Measurements from ENCODE around the gene IFI27.

Gene IFI27

DNA sequence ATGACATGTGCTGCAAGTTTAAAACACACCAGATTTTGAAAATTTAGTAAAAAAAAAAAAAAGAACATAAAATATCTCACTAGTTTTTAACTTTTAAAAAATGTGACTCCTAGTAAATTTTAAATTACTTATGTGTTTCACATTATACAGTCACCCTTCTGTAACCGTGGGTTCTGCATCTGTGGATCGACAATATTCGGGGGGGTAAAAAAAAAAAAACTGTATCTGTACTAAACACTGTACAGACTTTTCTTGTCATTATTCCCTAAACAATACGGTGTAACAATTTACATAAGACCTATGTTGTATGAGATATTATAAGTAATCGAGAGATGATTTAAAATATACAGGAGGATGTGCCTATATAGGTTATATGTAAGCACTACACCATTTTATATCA lies 32.7 kb upstream of the IFI27 start:
- no peak overlapping the region for H3K4me3 ChIP-seq (ENCODE audit: low read depth, low read length)
- DNase-seq (ENCODE audit: low read depth), result no peak
- TF ChIP-seq, protein P1, sequence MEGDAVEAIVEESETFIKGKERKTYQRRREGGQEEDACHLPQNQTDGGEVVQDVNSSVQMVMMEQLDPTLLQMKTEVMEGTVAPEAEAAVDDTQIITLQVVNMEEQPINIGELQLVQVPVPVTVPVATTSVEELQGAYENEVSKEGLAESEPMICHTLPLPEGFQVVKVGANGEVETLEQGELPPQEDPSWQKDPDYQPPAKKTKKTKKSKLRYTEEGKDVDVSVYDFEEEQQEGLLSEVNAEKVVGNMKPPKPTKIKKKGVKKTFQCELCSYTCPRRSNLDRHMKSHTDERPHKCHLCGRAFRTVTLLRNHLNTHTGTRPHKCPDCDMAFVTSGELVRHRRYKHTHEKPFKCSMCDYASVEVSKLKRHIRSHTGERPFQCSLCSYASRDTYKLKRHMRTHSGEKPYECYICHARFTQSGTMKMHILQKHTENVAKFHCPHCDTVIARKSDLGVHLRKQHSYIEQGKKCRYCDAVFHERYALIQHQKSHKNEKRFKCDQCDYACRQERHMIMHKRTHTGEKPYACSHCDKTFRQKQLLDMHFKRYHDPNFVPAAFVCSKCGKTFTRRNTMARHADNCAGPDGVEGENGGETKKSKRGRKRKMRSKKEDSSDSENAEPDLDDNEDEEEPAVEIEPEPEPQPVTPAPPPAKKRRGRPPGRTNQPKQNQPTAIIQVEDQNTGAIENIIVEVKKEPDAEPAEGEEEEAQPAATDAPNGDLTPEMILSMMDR (IDR thresholded peaks at IDR 0.05; ENCODE audit: control insufficient read depth, extremely low read depth, insufficient read depth), result no peak

DNA sequence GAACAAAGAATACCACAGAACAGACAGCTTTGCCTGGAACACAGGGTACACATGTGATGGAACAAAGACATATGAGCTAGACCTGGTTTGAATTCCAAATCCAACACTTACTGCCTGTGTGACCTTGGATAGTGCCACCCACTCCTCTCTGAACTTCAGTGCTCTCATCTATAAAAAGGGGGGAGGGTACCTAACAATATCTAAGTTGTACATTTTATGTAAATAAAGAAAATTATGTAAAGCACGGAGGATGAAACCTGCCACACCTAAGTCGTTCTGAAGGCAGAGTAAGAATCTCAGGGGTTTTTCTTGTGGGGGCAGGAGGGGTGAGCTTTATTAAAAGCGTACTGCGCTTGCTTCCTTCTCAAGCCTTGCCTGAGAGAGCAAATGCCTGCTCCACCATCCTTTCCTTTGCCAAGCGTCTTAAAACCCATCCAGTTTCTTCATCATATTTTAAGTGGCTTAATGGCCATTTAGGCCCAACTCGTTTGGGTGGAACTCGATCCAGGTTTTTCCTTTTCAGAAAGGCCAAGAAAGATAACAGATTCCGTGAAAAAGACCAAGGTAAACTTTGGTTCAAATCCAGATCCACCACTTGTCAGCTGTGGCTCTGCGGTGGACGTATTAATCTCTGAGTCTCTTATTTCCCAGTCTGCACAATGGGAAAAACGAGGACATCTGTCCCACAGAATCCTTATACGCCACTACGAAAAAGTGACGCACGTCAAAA lies 30.5 kb upstream of the IFI27 start:
- TF ChIP-seq, protein P1 (IDR thresholded peaks at IDR 0.05; ENCODE audit: control insufficient read depth, extremely low read depth, insufficient read depth), result no peak
- DNase-seq (ENCODE audit: low read depth), result no peak
- peak overlapping the region; percentile 84 for H3K4me3 ChIP-seq (ENCODE audit: low read depth, low read length)

DNA sequence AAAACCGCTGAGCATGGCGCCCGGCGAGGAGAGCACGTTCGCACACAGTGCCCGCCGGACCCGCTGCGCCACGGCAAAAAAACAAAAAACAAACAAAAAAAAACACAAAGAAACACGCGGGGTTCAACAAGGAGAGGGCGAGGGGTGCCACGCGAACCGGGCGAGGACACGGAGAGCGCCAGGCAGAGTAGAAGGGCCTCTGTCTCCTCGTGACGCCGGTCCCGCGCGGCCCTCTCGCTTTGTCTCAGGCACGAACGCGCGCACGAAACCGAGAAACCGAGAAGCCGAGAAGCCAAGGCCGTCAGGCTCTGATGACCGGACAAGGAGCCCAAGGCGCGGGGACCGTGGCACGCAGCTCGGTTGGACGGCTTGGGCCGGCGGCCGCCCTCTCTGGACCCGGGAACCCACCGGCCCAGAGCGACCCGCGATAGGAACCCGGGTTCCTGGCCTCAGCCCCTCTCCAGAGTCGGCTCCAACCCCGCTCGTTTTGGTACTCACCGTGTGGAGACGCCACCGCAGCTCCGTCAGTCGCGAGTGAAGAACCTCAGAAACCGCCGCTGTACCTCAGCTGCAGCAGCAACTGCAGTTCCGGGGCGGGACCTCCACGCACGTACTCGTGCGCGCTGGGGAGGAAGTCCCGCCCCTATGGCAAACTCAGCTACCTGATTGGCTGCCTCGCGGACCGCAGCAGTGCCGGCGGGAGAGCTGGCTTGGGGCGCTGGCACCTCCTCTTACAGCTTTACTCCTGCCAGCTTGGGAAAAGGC lies 29.7 kb upstream of the IFI27 start, which contains the start of the genes DDX24 and IFI27L1:
Gene DDX24, minus strand, starts transcription at position 582 of the 765 bp plus-strand sequence. CDS start 1,460 bp downstream, outside the sequence.
Gene IFI27L1, plus strand, starts transcription at position 690 of the 765 bp plus-strand sequence. CDS start 15,628 bp downstream, outside the sequence.
- TF ChIP-seq, protein P1 (IDR thresholded peaks at IDR 0.05; ENCODE audit: control insufficient read depth, extremely low read depth, insufficient read depth), result no peak
- peak; percentile 70 for DNase-seq (ENCODE audit: low read depth)
- H3K4me3 ChIP-seq (ENCODE audit: low read depth, low read length), result peak within 1 kb of the TSS; percentile 84

DNA sequence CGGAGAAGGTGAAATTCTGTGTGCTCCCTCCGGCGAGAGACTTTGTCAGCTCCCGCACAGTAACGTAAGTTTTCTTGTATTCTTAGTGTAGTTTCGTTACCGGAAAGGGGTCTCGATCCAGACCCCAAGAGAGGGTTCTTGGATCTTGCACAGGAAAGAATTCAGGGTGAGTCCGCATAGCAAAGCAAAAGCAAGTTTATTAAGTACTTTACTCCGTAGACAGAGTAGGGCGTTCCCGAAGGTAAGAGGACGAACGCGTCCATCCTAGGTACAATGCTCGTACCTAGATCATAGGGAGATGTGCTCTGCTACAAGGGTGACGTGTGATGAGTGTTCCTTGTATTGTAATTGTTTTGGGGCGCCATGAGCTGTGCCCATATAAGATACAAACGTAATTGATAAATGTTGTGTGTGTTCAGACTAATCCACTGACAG lies 29.1 kb upstream of the IFI27 start:
- H3K4me3 ChIP-seq (ENCODE audit: low read depth, low read length), result peak overlapping the region; percentile 84
- TF ChIP-seq, protein P1 (IDR thresholded peaks at IDR 0.05; ENCODE audit: control insufficient read depth, extremely low read depth, insufficient read depth), result no peak
- DNase-seq (ENCODE audit: low read depth), result no peak

- no peak for DNase-seq (ENCODE audit: low read depth)
- no peak overlapping the region for H3K4me3 ChIP-seq (ENCODE audit: low read depth, low read length)
- TF ChIP-seq, protein P1 (IDR thresholded peaks at IDR 0.05; ENCODE audit: control insufficient read depth, extremely low read depth, insufficient read depth), result no peak
These were observed 22.6 kb upstream of the IFI27 start for GRCh38 chr14:94087891-94088290.

DNA sequence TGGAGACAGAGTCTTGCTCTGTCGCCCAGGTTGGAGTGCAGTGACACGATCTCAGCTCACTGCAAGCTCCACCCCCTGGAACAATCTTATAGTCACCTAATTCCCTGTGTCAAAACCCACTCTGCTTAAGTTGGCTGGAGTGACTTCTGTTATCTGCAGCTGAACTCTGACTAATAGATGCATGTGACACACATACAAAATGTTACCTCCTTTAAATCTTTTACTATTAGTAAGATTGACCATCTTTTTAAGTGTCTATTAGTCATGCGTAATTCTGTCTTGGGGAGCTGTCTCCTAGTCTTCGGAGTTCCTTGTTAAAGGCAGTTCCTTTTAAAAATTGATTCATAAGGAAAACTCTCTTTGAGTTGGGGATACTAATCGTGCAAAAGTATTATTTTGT lies 22.0 kb upstream of the IFI27 start:
- no peak for DNase-seq (ENCODE audit: low read depth)
- no peak overlapping the region for H3K4me3 ChIP-seq (ENCODE audit: low read depth, low read length)
- TF ChIP-seq, protein P1 (IDR thresholded peaks at IDR 0.05; ENCODE audit: control insufficient read depth, extremely low read depth, insufficient read depth), result no peak

All from LNCaP clone FGC (cell line).